Retinal pigment epithelial cell (primary cell): Measurements from ENCODE around the gene TIE1.

Experiments used
- DNase-seq: peaks from one replicate; pipeline ENCODE4 v3.0.0-alpha.2; 2010; ENCODE audit warnings: low read depth
- H3K4me3 ChIP-seq: 2 replicates; pipeline ENCODE4 v1.5.1; 2011; ENCODE audit warnings: mild to moderate bottlenecking, low read length, control low read depth, moderate library complexity
- TF ChIP-seq, protein P1 (sequence below): conservative IDR thresholded peaks from 2 replicates; pipeline ENCODE4 v1.5.1; 2011; ENCODE audit warnings: low read depth, low read length, control low read depth, inconsistent platforms

TIE1 gene

DNA sequence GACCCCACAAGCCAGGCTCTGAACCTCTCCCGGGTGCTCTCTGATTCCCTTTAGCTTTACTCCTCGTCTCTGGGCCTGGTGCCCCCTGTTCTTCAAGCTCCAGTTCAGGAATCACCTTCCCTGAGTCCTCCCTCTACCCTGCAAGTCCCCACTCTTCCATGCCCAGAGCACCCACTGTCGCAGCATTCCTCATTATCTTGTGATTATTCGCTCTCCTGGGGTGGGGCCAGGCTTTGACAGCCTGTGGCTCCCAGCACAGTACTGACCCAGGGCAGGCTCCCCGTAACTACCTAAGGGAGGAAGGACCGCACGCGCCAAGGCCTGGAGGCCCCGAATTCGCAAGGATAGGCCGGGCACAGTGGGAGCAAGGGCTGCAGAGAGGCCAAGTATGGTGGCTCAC lies 14.7 kb upstream of the TIE1 start:
- TF ChIP-seq, protein P1, sequence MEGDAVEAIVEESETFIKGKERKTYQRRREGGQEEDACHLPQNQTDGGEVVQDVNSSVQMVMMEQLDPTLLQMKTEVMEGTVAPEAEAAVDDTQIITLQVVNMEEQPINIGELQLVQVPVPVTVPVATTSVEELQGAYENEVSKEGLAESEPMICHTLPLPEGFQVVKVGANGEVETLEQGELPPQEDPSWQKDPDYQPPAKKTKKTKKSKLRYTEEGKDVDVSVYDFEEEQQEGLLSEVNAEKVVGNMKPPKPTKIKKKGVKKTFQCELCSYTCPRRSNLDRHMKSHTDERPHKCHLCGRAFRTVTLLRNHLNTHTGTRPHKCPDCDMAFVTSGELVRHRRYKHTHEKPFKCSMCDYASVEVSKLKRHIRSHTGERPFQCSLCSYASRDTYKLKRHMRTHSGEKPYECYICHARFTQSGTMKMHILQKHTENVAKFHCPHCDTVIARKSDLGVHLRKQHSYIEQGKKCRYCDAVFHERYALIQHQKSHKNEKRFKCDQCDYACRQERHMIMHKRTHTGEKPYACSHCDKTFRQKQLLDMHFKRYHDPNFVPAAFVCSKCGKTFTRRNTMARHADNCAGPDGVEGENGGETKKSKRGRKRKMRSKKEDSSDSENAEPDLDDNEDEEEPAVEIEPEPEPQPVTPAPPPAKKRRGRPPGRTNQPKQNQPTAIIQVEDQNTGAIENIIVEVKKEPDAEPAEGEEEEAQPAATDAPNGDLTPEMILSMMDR: no peak
- DNase-seq: no peak
- no peak overlapping the region for H3K4me3 ChIP-seq

DNA sequence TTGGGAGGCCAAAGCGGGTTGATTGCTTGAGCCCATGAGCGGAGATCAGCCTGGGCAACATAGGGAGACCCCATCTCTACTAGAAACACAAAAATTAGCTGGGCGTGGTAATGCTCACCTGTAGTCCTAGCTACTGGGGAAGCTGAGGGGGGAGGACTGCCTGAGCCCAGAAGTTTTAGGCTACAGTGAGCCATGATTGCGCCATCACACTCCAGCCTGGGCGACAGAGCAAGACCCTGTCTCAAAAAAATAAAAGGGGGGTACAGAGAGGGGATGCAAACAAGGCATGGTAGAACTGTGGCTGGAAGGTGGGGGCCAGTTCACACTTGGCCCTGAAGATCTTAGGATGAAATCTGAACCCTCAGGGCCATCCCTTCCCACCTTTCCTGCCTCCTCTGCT lies 14.2 kb upstream of the TIE1 start:
- no peak for DNase-seq
- H3K4me3 ChIP-seq: no peak overlapping the region
- TF ChIP-seq, protein P1: no peak

DNA sequence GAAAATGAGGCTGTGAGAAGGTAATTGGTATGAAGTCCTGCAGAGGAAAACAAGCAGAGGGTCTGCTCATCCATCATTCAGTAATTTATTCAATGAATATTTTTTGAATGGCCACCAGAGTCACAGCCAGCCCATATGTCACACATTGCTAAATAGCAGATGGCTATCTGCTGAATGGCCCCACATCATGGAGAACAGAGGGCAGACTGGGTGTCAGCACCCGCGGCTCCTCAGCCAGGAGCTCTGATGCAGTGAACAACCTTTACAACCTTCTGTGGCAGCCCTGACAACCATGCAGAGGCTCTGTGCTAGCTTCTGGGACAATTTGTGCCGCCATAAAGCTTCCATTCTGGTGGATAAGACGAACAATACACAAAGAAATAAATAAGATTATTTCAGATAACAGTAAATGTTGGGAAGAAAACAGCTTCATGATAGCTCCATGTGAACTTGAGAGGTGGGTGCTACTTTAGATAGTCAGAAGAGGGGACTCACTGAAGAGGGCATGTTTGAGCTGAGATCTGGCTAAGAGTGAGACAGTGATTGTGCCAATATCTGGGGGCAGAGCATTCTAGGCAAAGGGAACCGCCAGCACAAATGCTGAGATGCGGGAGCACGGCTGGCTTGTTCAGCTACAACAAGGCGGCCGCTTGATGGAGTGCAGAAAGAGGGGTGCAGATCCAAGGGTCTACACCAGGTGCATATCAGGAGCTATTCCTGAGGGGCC lies 12.6 kb upstream of the TIE1 start:
- TF ChIP-seq, protein P1: no peak
- DNase-seq: no peak
- H3K4me3 ChIP-seq: no peak overlapping the region

DNA sequence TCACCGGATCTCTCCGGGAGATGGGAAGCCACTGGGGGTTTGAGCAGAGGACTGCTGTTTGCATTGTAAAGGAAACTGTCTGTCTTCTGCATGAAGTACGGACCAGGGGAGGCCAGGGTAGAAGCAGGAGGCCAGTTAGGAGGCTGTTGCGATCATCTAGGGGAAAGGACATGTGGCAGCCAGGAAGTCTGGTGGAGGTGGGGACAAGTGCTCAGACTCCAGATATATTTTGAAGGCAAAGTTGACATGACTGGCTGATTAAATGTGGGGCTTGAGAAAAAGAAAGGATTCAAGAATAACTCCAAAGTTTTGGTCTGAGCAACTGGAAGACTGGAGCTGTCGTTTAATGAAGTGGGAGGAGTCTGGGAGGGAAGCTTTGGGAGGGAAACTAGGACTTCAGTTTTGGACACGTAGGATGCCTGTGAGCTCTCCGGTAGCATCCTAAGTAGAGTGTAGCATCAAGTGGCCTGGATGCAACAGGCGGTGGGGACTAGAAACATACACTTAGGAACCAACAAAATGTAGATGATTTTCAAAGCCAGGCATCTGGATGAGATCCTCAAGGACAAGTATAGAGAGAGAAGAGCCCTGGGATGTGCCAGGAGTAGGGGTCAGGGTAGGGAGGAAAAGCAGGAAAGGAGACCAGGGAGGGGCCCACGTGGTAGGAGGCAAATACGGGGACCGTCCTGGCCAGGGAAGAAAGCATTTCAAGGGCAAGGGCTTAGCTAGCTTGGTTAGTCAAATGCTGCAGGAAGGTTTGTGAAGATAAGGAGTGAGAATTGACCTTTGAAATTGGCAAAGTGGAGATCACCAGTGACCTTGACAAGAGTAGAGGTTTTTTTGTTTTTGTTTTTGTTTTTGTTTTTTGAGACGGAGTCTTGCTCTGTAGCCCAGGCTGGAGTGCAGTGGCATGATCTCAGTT lies 11.7 kb upstream of the TIE1 start:
- TF ChIP-seq, protein P1: no peak
- no peak for DNase-seq
- H3K4me3 ChIP-seq: no peak overlapping the region

DNA sequence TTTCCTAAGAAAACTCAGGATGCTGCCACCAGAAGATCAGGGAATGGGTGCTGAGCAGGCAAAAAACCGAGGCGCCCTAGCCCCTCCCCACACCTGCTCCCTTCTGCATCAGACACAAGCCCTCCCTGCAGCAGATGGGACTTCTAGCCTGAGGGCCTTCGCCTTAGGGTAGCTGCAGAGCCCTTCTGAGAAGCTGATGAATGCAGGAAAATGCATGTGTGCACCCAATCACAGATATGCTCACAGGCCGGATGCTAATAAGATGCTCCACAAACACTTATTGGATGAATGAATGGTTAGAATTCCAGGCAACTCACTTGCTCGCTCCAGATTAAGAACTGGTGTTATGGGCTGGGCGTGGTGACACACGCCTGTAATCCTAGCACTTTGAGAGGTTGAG lies 8.6 kb upstream of the TIE1 start:
- no peak for DNase-seq
- H3K4me3 ChIP-seq: no peak overlapping the region
- TF ChIP-seq, protein P1: no peak

DNA sequence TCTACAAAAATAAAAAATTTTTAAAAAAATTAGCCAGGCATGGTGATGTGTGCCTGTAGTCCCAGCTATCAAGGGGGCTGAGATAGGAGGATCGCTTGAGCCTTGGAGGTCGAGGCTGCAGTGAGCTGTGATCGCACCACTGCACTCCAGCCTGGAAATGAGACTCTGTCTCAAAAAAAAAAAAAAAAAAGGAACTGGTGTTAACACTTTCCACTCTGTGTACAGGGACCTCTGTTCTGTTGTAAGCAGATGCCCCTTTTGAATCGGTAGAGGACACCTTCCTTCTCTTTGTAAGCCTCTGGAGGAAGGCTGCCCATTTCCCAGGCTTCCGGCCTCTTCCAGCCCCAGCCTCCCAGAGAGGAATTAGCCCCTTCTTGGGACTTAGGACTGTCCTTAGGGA lies 8.1 kb upstream of the TIE1 start:
- no peak overlapping the region for H3K4me3 ChIP-seq
- no peak for DNase-seq
- TF ChIP-seq, protein P1: no peak

DNA sequence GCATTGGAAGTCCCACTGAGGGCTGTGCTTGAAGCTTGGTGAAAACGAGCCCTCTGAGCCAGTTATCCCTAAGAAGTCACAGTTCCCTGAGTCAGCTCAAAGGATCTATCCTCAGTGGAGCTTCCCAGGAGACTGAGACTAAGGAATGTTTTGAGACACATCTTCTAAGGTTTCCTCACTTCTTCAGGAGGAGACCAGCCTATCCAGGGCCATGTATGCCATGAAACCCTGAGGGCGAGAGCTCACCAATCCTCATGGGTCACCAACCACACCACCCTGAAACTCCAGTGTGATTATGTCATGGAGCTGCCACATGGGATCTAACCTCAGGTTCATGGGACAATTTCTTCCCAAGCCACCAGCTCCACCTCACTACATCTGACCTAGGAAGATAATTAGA lies 7.6 kb upstream of the TIE1 start:
- no peak for DNase-seq
- TF ChIP-seq, protein P1: no peak
- no peak overlapping the region for H3K4me3 ChIP-seq
